HEK293 (cell line): ENCODE measurements around the gene IL17B.
A peak's percentile ranks its signal among the peaks of the same experiment; 100 is the strongest.

Experiments used
- CTCF ChIA-PET: fragments of 350-600 bp; formaldehyde crosslinking; extraction: SDS; loops from one replicate; lab custom pipeline; 2021; ENCODE audit warnings: antibody characterized with exemption; lab: Yijun Ruan, JAX
- POLR2A ChIA-PET: fragments of 300-600 bp; formaldehyde crosslinking; extraction: SDS; loops from one replicate; lab custom pipeline; 2020; ENCODE audit warnings: antibody characterized with exemption, inconsistent platforms; lab: Yijun Ruan, JAX
- H3K27ac ChIP-seq: fragments of 200-500 bp; sonication (Bioruptor generic); 2 replicates; pipeline ENCODE4 v1.5.1; 2014; ENCODE audit warnings: low read depth, low read length, control low read depth, inconsistent platforms; ENCODE audit errors: extremely low read depth
- H3K36me3 ChIP-seq, 2 experiments: fragments of 200-500 bp in 1 of 2; sonication (Bioruptor generic) in 1 of 2; 1 replicate in 1 of 2; 2 replicates in 1 of 2; pipeline ENCODE4 v1.5.1; 2014 to 2017; ENCODE audit warnings: inconsistent platforms in 2 of 2, low read length in 2 of 2; ENCODE audit not compliant: control insufficient read depth in 2 of 2, insufficient read depth in 1 of 2
- H3K4me1 ChIP-seq: fragments of 200-500 bp; sonication (Bioruptor generic); 2 replicates; pipeline ENCODE4 v1.5.1; 2014; ENCODE audit warnings: mild to moderate bottlenecking, low read length, inconsistent platforms; ENCODE audit not compliant: control insufficient read depth, insufficient read depth
- H3K4me3 ChIP-seq: 2 replicates; pipeline ENCODE4 v1.5.1; 2011; ENCODE audit warnings: low read depth, mild to moderate bottlenecking, control low read depth, low read length, moderate library complexity
- H3K9me3 ChIP-seq: fragments of 200-500 bp; sonication (Bioruptor generic); 2 replicates; pipeline ENCODE4 v1.5.1; 2014; ENCODE audit warnings: low read depth, low read length, inconsistent platforms; ENCODE audit not compliant: control insufficient read depth, insufficient read depth
- ATF2 ChIP-seq: fragments of 450-650 bp; formaldehyde crosslinking; IDR thresholded peaks from 2 replicates; pipeline ENCODE4 v1.5.1; 2016; ENCODE audit warnings: missing biosample characterization, missing genetic modification characterization, low read depth
- GLI4 ChIP-seq: fragments of 450-650 bp; formaldehyde crosslinking; IDR thresholded peaks from 2 replicates; pipeline ENCODE4 v1.5.1; 2016; ENCODE audit warnings: missing biosample characterization, missing genetic modification characterization
- KLF10 ChIP-seq: fragments of 450-650 bp; IDR thresholded peaks from 2 replicates; pipeline ENCODE4 v1.5.1; 2018; ENCODE audit warnings: missing biosample characterization, mild to moderate bottlenecking, missing genetic modification characterization
- MZF1 ChIP-seq: fragments of 450-650 bp; formaldehyde crosslinking; IDR thresholded peaks from 2 replicates; pipeline ENCODE4 v1.5.1; 2017; ENCODE audit warnings: missing biosample characterization, missing genetic modification characterization, borderline replicate concordance
- SCRT2 ChIP-seq: fragments of 450-650 bp; formaldehyde crosslinking; IDR thresholded peaks from 2 replicates; pipeline ENCODE4 v1.5.1; 2016; ENCODE audit warnings: missing biosample characterization, missing genetic modification characterization
- ZBTB17 ChIP-seq: fragments of 450-650 bp; formaldehyde crosslinking; IDR thresholded peaks from 2 replicates; pipeline ENCODE4 v1.5.1; 2016; ENCODE audit warnings: missing biosample characterization, missing genetic modification characterization
- ZNF133 ChIP-seq: fragments of 450-650 bp; formaldehyde crosslinking; IDR thresholded peaks from 2 replicates; pipeline ENCODE4 v1.5.1; 2016; ENCODE audit warnings: missing biosample characterization, missing genetic modification characterization
- ZNF184 ChIP-seq: fragments of 450-650 bp; IDR thresholded peaks from 2 replicates; pipeline ENCODE4 v1.5.1; 2018; ENCODE audit warnings: missing biosample characterization, mild to moderate bottlenecking, missing genetic modification characterization
- ZNF37A ChIP-seq: fragments of 450-650 bp; IDR thresholded peaks from 2 replicates; pipeline ENCODE4 v1.5.1; 2018; ENCODE audit warnings: missing biosample characterization, missing genetic modification characterization
- ZNF394 ChIP-seq: fragments of 450-650 bp; formaldehyde crosslinking; IDR thresholded peaks from 2 replicates; pipeline ENCODE4 v1.5.1; 2016; ENCODE audit warnings: missing biosample characterization, missing genetic modification characterization, mild to moderate bottlenecking, moderate library complexity, borderline replicate concordance
- ZNF416 ChIP-seq: fragments of 450-650 bp; formaldehyde crosslinking; IDR thresholded peaks from 2 replicates; pipeline ENCODE4 v1.5.1; 2016; ENCODE audit warnings: missing biosample characterization, missing genetic modification characterization
- ZNF449 ChIP-seq: fragments of 450-650 bp; formaldehyde crosslinking; IDR thresholded peaks from 2 replicates; pipeline ENCODE4 v1.5.1; 2017; ENCODE audit warnings: missing biosample characterization, mild to moderate bottlenecking, missing genetic modification characterization, moderate library complexity
- ZNF488 ChIP-seq: fragments of 450-650 bp; formaldehyde crosslinking; IDR thresholded peaks from 2 replicates; pipeline ENCODE4 v1.5.1; 2016; ENCODE audit warnings: missing biosample characterization, missing genetic modification characterization
- ZNF518A ChIP-seq: fragments of 450-650 bp; formaldehyde crosslinking; conservative IDR thresholded peaks from 2 replicates; pipeline ENCODE4 v1.5.1; 2016; ENCODE audit warnings: low read depth, missing biosample characterization, missing genetic modification characterization
- ZNF521 ChIP-seq: fragments of 450-650 bp; formaldehyde crosslinking; IDR thresholded peaks from 2 replicates; pipeline ENCODE4 v1.5.1; 2017; ENCODE audit warnings: missing biosample characterization, mild to moderate bottlenecking, missing genetic modification characterization
- ZNF580 ChIP-seq: fragments of 450-650 bp; formaldehyde crosslinking; IDR thresholded peaks from 2 replicates; pipeline ENCODE4 v1.5.1; 2016; ENCODE audit warnings: missing biosample characterization, missing genetic modification characterization
- ZNF660 ChIP-seq: fragments of 450-650 bp; IDR thresholded peaks from 2 replicates; pipeline ENCODE4 v1.5.1; 2018; ENCODE audit warnings: missing biosample characterization, mild to moderate bottlenecking, missing genetic modification characterization
- ZNF777 ChIP-seq: fragments of 450-650 bp; formaldehyde crosslinking; IDR thresholded peaks from 2 replicates; pipeline ENCODE4 v1.5.1; 2017; ENCODE audit warnings: missing biosample characterization, missing genetic modification characterization, borderline replicate concordance
- ZSCAN18 ChIP-seq: fragments of 450-650 bp; formaldehyde crosslinking; IDR thresholded peaks from 2 replicates; pipeline ENCODE4 v1.5.1; 2016; ENCODE audit warnings: missing biosample characterization, missing genetic modification characterization
- ZXDB ChIP-seq: fragments of 450-650 bp; formaldehyde crosslinking; IDR thresholded peaks from 2 replicates; pipeline ENCODE4 v1.5.1; 2016; ENCODE audit warnings: missing biosample characterization, missing genetic modification characterization

Gene IL17B

GRCh38 chr5:149360272-149360671, 18.8 kb downstream of the IL17B start (continued):
- TF ChIP-seq ZNF449 (tag by site-specific recombination) (no peak), SCRT2 (tag by site-specific recombination) (no peak), ZNF133 (tag by site-specific recombination) (no peak), ZNF580 (no peak), GLI4 (tag by site-specific recombination) (no peak), ZNF777 (tag by site-specific recombination) (no peak), ZNF488 (tag by site-specific recombination) (no peak), ZNF518A (tag by site-specific recombination) (no peak), ZSCAN18 (no peak), KLF10 (tag by site-specific recombination) (no peak), MZF1 (no peak), ZNF416 (tag by site-specific recombination) (no peak)

GRCh38 chr5:149358868-149359495, 20.1 kb downstream of the IL17B start:
- Histone ChIP-seq H3K36me3 (peaks cover 0 to 20% of the 10 kb centered on the region in 2 experiments; a peak in 2 of 3 replicates), H3K9me3 (no peaks in the 10 kb centered on the region), H3K4me1 (no peaks in the 10 kb centered on the region), H3K4me3 (no peak overlapping the region), H3K27ac (no peak overlapping the region)
- ChIA-PET POLR2A (interaction anchor here (1.2 to 5.6 kb wide), 3 partner anchors 14 to 42 kb away, joined by 3 to 77 read pairs (median 3); partner anchors contain the start of gene GRPEL2), CTCF (interaction anchor here (0.6 to 1.3 kb wide), 2 partner anchors 13 to 42 kb away, joined by 3 to 4 read pairs; no protein-coding TSS in a partner anchor)
- TF ChIP-seq ZNF394 = peak; percentile 45; the same call in 1 of the 2 replicates
- TF ChIP-seq ZNF660 (tag by site-specific recombination) = no peak
- no peak for TF ChIP-seq ZNF37A
- no peak for TF ChIP-seq ZNF521
- 0 out of 2 replicates have a peak, but pooled peaks have one; percentile 4 for TF ChIP-seq ATF2 (tag by site-specific recombination)
- TF ChIP-seq SCRT2 (tag by site-specific recombination) = no peak
- no peak for TF ChIP-seq ZSCAN18
- TF ChIP-seq ZBTB17 (tag by site-specific recombination) = no peak
- no peak for TF ChIP-seq ZXDB
- no peak for TF ChIP-seq ZNF184 (tag by site-specific recombination)
